ENCODE measurements around the gene UAP1L1.

DNA sequence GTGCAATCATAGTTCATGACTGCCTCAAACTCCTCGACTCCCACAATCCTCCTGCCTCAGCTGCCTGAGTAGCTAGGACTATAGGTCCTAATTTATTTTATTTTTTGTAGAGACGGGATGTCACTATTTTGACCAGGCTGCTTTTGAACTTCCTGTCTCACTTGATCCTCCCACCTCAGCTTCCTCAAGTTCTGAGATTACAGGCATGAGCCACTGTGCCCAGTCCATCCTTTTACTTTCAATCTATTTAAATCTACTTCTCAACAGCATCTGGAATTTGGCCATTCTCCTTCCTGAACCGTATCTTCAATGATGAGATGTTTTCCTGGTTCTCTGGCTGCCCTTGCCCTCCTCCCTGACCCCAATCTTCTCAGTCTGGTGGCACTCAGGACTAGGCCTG is 49.5 kb downstream of the UAP1L1 start:
- TF ChIP-seq, protein P1, sequence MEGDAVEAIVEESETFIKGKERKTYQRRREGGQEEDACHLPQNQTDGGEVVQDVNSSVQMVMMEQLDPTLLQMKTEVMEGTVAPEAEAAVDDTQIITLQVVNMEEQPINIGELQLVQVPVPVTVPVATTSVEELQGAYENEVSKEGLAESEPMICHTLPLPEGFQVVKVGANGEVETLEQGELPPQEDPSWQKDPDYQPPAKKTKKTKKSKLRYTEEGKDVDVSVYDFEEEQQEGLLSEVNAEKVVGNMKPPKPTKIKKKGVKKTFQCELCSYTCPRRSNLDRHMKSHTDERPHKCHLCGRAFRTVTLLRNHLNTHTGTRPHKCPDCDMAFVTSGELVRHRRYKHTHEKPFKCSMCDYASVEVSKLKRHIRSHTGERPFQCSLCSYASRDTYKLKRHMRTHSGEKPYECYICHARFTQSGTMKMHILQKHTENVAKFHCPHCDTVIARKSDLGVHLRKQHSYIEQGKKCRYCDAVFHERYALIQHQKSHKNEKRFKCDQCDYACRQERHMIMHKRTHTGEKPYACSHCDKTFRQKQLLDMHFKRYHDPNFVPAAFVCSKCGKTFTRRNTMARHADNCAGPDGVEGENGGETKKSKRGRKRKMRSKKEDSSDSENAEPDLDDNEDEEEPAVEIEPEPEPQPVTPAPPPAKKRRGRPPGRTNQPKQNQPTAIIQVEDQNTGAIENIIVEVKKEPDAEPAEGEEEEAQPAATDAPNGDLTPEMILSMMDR (IDR thresholded peaks at IDR 0.05; ENCODE audit: low read depth, low read length, missing input control) = no peak
- TF ChIP-seq REST (IDR thresholded peaks at IDR 0.05) (no peak), FOXA1 (IDR thresholded peaks at IDR 0.05) (no peak), HNF4G (IDR thresholded peaks at IDR 0.05) (no peak), YY1 (IDR thresholded peaks at IDR 0.05) (no peak), RAD21 (IDR thresholded peaks at IDR 0.05) (no peak), SP1 (IDR thresholded peaks at IDR 0.05) (no peak)
- TF ChIP-seq, protein P2, sequence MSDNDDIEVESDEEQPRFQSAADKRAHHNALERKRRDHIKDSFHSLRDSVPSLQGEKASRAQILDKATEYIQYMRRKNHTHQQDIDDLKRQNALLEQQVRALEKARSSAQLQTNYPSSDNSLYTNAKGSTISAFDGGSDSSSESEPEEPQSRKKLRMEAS (IDR thresholded peaks at IDR 0.05) = no peak

Data from liver (tissue), 3 donors.